CD14-positive monocyte (primary cell): Measurements from ENCODE around the gene MCC. TPM values are rescaled to one million over a fixed set of nuclear protein-coding genes. Genes with fewer than 3 reads are reported as not detected.

ENCODE experiments used
- DNase-seq, 3 donors: peaks; one replicate each; pipeline ENCODE4 v3.0.0-alpha.2; 2011 to 2022
- H2AFZ ChIP-seq: 2 replicates; pipeline ENCODE4 v1.6.0; 2012; ENCODE audit warnings: mild to moderate bottlenecking, low read depth, low read length, inconsistent platforms; ENCODE audit not compliant: insufficient read depth, poor library complexity, severe bottlenecking
- H3K27ac ChIP-seq, 2 donors: 1 replicate in 1 of 2; 2 replicates in 1 of 2; pipeline ENCODE4 v1.5.1; 2012 to 2013; ENCODE audit warnings: low read length in 2 of 2, control low read depth in 1 of 2, inconsistent platforms in 1 of 2, low read depth in 1 of 2, mild to moderate bottlenecking in 1 of 2
- H3K27me3 ChIP-seq, 2 donors: one replicate each; pipeline versions ENCODE4 v1.6.0 to v1.6.1; 2011 to 2013; ENCODE audit warnings: low read length in 2 of 2; ENCODE audit not compliant: control insufficient read depth in 2 of 2, insufficient read depth in 2 of 2
- H3K36me3 ChIP-seq, 2 donors: replicated peaks in 1 of 2; 1 replicate in 1 of 2; 2 replicates in 1 of 2; pipeline versions ENCODE4 v1.5.1 to v1.6.1; 2012 to 2013; ENCODE audit warnings: low read length in 2 of 2, control low read depth in 1 of 2, inconsistent platforms in 1 of 2, mild to moderate bottlenecking in 1 of 2; ENCODE audit not compliant: insufficient read depth in 2 of 2, control insufficient read depth in 1 of 2
- H3K4me1 ChIP-seq, 2 donors: 1 replicate in 1 of 2; 2 replicates in 1 of 2; pipeline versions ENCODE4 v1.5.1 to v1.6.1; 2012 to 2013; ENCODE audit warnings: low read length in 2 of 2, control low read depth in 1 of 2, inconsistent platforms in 1 of 2, mild to moderate bottlenecking in 1 of 2, moderate library complexity in 1 of 2; ENCODE audit not compliant: insufficient read depth in 2 of 2, control insufficient read depth in 1 of 2
- H3K4me2 ChIP-seq: replicated peaks from 2 replicates; pipeline ENCODE3; 2012; ENCODE audit warnings: low read length, moderate library complexity, mild to moderate bottlenecking; ENCODE audit not compliant: poor library complexity, severe bottlenecking; ENCODE audit errors: extremely low read depth
- H3K4me3 ChIP-seq, 3 experiments: fragments of 200-600 bp in 1 of 3; sonication (generic) in 1 of 3; replicated peaks in 1 of 3; 1 replicate in 2 of 3; 2 replicates in 1 of 3; pipeline ENCODE4 v1.5.1; 2011 to 2013; ENCODE audit warnings: low read length in 3 of 3, mild to moderate bottlenecking in 3 of 3, control low read depth in 2 of 3, low read depth in 2 of 3, inconsistent platforms in 1 of 3, moderate library complexity in 1 of 3
- H3K79me2 ChIP-seq: 2 replicates; pipeline ENCODE4 v1.6.0; 2012; ENCODE audit warnings: mild to moderate bottlenecking, control low read depth, inconsistent platforms, low read length, moderate library complexity; ENCODE audit not compliant: insufficient read depth
- H3K9ac ChIP-seq: 2 replicates; pipeline ENCODE4 v1.6.0; 2017; ENCODE audit warnings: low read length, mild to moderate bottlenecking; ENCODE audit not compliant: insufficient read depth, poor library complexity, severe bottlenecking
- H3K9me3 ChIP-seq, 2 donors: replicated peaks in 1 of 2; 1 replicate in 1 of 2; 2 replicates in 1 of 2; pipeline versions ENCODE4 v1.5.1 to v1.6.1; 2012 to 2013; ENCODE audit warnings: low read length in 2 of 2, control low read depth in 1 of 2; ENCODE audit not compliant: control insufficient read depth in 1 of 2, insufficient read depth in 1 of 2
- H4K20me1 ChIP-seq: 2 replicates; pipeline ENCODE4 v1.6.0; 2012; ENCODE audit warnings: mild to moderate bottlenecking, low read length, control low read depth, moderate library complexity; ENCODE audit not compliant: insufficient read depth
- H3K27ac Mint-ChIP-seq, 7 donors: one replicate each; pipeline ENCODE4 v1.8.0; 2020; ENCODE audit warnings: mild to moderate bottlenecking in 7 of 7, mixed read lengths in 7 of 7, moderate library complexity in 6 of 7, inconsistent platforms in 2 of 7
- H3K27me3 Mint-ChIP-seq, 3 donors: one replicate each; pipeline ENCODE4 v1.8.0; 2021 to 2022; ENCODE audit warnings: low read depth in 3 of 3, mild to moderate bottlenecking in 3 of 3, mixed read lengths in 3 of 3, moderate library complexity in 3 of 3, inconsistent platforms in 1 of 3
- H3K36me3 Mint-ChIP-seq, 2 donors: one replicate each; pipeline ENCODE4 v1.8.0; 2020; ENCODE audit warnings: mixed read lengths in 2 of 2, inconsistent platforms in 1 of 2, mild to moderate bottlenecking in 1 of 2
- H3K4me1 Mint-ChIP-seq: one replicate; pipeline ENCODE4 v1.8.0; 2020; ENCODE audit warnings: mild to moderate bottlenecking, mixed read lengths
- H3K4me3 Mint-ChIP-seq, 2 donors: one replicate each; pipeline ENCODE4 v1.8.0; 2020; ENCODE audit warnings: mild to moderate bottlenecking in 2 of 2, mixed read lengths in 2 of 2, moderate library complexity in 1 of 2
- H3K9me3 Mint-ChIP-seq, 7 donors: one replicate each; pipeline ENCODE4 v1.8.0; 2020 to 2022; ENCODE audit warnings: mixed read lengths in 7 of 7, mild to moderate bottlenecking in 6 of 7, moderate library complexity in 6 of 7, inconsistent platforms in 2 of 7
- CTCF ChIP-seq: fragments of 200-600 bp; IDR thresholded peaks from one replicate; pipeline ENCODE4 v1.8.0; 2022; ENCODE audit warnings: antibody characterized with exemption, mild to moderate bottlenecking
- WGBS: methylation state at CpG from one replicate; pipeline ENCODE4 v1.1.5; 2013; ENCODE audit warnings: missing lambda C conversion rate; ENCODE audit not compliant: insufficient coverage; 5-methylcytosine and 5-hydroxymethylcytosine counted together
- intact Hi-C, 2 donors: fragments of 100-400 bp; cut with micrococcal nuclease; formaldehyde crosslinking; loops; one replicate each; pipeline versions ENCODE4 v1.15.0 to v1.15.1; 2023
- polyA plus RNA-seq, 3 donors: library from polyadenylated mRNA; depleted of rRNA in 1 of 3; unstranded in 2 of 3; stranded (reverse) in 1 of 3; fragments of 300-500 nt in 2 of 3; fragments of >200 nt in 1 of 3; fragmentation: Illumina TruSeq in 2 of 3; gene quantifications; 1 replicate in 2 of 3; 2 replicates in 1 of 3; pipeline ENCODE4 v1.2.3, GENCODE V29; 2012 to 2021

Gene MCC
- polyA plus RNA-seq, 3 donors, result 0.09 TPM; not detected in 2

GRCh38 chr5:113427871-113428574, 60.2 kb downstream of the MCC start:
- Histone ChIP-seq H3K27ac (no peak overlapping the region), H3K4me3 (no peak overlapping the region), H3K9me3 (no peaks in the 10 kb centered on the region), H3K27me3 (peaks cover 2 to 3% of the 10 kb centered on the region in 2 donors), H3K79me2 (no peaks in the 10 kb centered on the region), H3K4me1 (no peaks in the 10 kb centered on the region), H3K36me3 (no peaks in the 10 kb centered on the region), H3K4me2 (no peak overlapping the region), H4K20me1 (no peaks in the 10 kb centered on the region), H3K9ac (no peak overlapping the region), H2AFZ (no peak overlapping the region)
- intact Hi-C loops, result no loop called here
- Mint-ChIP-seq H3K4me1 (no peaks in the 10 kb centered on the region), H3K36me3 (no peaks in the 10 kb centered on the region), H3K27me3 (peaks cover 3 to 11% (median 8%) of the 10 kb centered on the region in 3 donors), H3K9me3 (peaks cover 0 to 5% (median 0%) of the 10 kb centered on the region in 7 donors), H3K27ac (no peak overlapping the region), H3K4me3 (no peak overlapping the region)
- no peak for DNase-seq
- TF ChIP-seq CTCF, result no peak
- 80% methylated on average over 1 of the region's 3 CpGs for WGBS

DNA sequence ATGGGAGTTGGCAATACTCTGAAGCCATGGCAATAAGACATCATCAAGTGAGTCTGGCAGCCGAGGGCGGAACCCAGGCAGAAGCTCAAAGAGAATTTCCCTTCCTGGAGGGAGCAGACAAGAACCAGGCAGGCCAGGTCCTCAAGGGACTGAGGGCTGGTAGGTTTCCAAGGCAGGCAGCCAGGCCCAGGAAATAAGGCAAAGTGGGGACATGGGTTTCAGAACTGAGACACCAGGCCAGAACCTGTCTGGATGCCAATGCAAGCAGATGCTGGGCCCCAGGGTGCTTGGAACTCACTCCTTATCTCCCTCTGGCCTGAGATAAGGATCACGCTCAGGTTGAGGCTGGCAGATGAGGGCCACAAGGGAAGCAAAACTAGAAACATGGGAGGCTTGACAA, 62.3 kb downstream of the MCC start:
- 93% methylated on average over 3 of the region's 3 CpGs for WGBS

More for the DNA sequence above, 62.3 kb downstream of the MCC start:
- peaks cover 3 to 13% (median 10%) of the 10 kb centered on the region in 3 donors for H3K27me3 Mint-ChIP-seq
- H3K9ac ChIP-seq, result no peak overlapping the region
- H3K4me1 Mint-ChIP-seq, result no peaks in the 10 kb centered on the region
- H3K4me3 ChIP-seq, result no peak overlapping the region
- no peak for TF ChIP-seq CTCF
- H3K36me3 ChIP-seq, result no peaks in the 10 kb centered on the region
- H3K4me1 ChIP-seq, result no peaks in the 10 kb centered on the region
- no peak overlapping the region for H3K4me3 Mint-ChIP-seq
- H3K27me3 ChIP-seq, result peaks cover 3 to 6% of the 10 kb centered on the region in 2 donors
- intact Hi-C loops, result no loop called here
- H3K9me3 ChIP-seq, result no peaks in the 10 kb centered on the region
- H2AFZ ChIP-seq, result no peak overlapping the region
- H3K4me2 ChIP-seq, result no peak overlapping the region
- H3K27ac ChIP-seq, result no peak overlapping the region
- H3K27ac Mint-ChIP-seq, result no peak overlapping the region
- no peak for DNase-seq
- no peaks in the 10 kb centered on the region for H3K79me2 ChIP-seq
- H4K20me1 ChIP-seq, result no peaks in the 10 kb centered on the region
- H3K9me3 Mint-ChIP-seq, result peaks cover 0 to 5% (median 0%) of the 10 kb centered on the region in 7 donors
- no peaks in the 10 kb centered on the region for H3K36me3 Mint-ChIP-seq
